ENCODE data around the gene UST. TPM values are rescaled to one million over a fixed set of nuclear protein-coding genes. Genes with fewer than 3 reads are reported as not detected.
"Not testable (repeated sequence)": the region's sequence is repeated elsewhere in the genome, so short reads cannot be mapped to it uniquely, and the experiment has no call there.

Gene UST
- total and polyA plus RNA-seq, 4 donors: 0.24 to 2.7 (median 0.87) TPM

GRCh38 chr6:148848915-148849314, 102.1 kb downstream of the UST start (continued):
- TF ChIP-seq GABPA (IDR thresholded peaks at IDR 0.05 in 1 of 2, conservative IDR thresholded peaks at IDR 0.05 in 1 of 2) (no peak), JUND (IDR thresholded peaks at IDR 0.05) (no peak), RAD21 (IDR thresholded peaks at IDR 0.05) (no peak), CTCF (IDR thresholded peaks at IDR 0.05; ENCODE audit: low read depth, low read length, missing input control) (no peak), SP1 (IDR thresholded peaks at IDR 0.05) (no peak)

DNA sequence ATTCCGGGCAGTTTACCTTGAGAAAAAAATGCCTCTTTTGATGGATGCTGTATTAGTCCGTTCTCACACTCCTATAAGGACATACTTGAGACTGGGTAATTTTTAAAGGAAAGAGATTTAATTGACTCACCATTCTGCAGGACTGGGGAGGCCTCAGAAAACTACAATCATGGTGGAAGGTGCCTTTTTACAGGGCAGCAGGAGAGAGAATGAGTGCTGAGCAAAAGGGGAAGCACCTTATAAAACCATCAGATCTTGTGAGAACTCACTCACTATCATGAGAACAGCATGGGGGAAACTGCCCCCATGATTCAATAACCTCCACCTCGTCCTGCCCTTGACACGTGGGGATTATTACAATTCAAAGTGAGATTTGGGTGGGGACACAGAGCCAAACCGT, 102.6 kb downstream of the UST start:
- H3K9me3 ChIP-seq (ENCODE audit: control insufficient read depth in 4 of 4, low read length in 3 of 4); H3K36me3 ChIP-seq (ENCODE audit: control insufficient read depth in 4 of 4, insufficient read depth in 3 of 4, low read depth in 1 of 4, low read length in 3 of 4); H3K27me3 ChIP-seq (ENCODE audit: control insufficient read depth in 4 of 4, insufficient read depth in 4 of 4, low read length in 3 of 4); H3K4me3 ChIP-seq (ENCODE audit: low read depth in 1 of 3, low read length in 3 of 3); H3K27ac ChIP-seq (ENCODE audit: low read depth in 1 of 2, low read length in 2 of 2); DNase-seq (ENCODE audit: low spot score); H3K4me1 ChIP-seq (ENCODE audit: control insufficient read depth in 4 of 4, insufficient read depth in 4 of 4, low read length in 3 of 4); H3K9ac ChIP-seq (ENCODE audit: low read depth in 1 of 2, low read length in 2 of 2): not testable (repeated sequence)
- 84% methylated on average over 5 of the region's 5 CpGs for WGBS

- Histone ChIP-seq H3K9ac (ENCODE audit: low read depth in 1 of 2, low read length in 2 of 2) (no peak overlapping the region), H3K36me3 (ENCODE audit: control insufficient read depth in 4 of 4, insufficient read depth in 3 of 4, low read depth in 1 of 4, low read length in 3 of 4) (no peaks in the 10 kb centered on the region), H3K4me1 (ENCODE audit: control insufficient read depth in 4 of 4, insufficient read depth in 4 of 4, low read length in 3 of 4) (no peaks in the 10 kb centered on the region), H3K27me3 (ENCODE audit: control insufficient read depth in 4 of 4, insufficient read depth in 4 of 4, low read length in 3 of 4) (peaks cover 0 to 4% (median 0%) of the 10 kb centered on the region in 4 donors), H3K27ac (ENCODE audit: low read depth in 1 of 2, low read length in 2 of 2) (no peak overlapping the region), H3K4me3 (ENCODE audit: low read depth in 1 of 3, low read length in 3 of 3) (no peak overlapping the region), H3K9me3 (ENCODE audit: control insufficient read depth in 4 of 4, low read length in 3 of 4) (no peaks in the 10 kb centered on the region)
- TF ChIP-seq EGR1 (IDR thresholded peaks at IDR 0.05; ENCODE audit: low read depth in 2 of 2) (no peak), RXRA (IDR thresholded peaks at IDR 0.05) (no peak), REST (IDR thresholded peaks at IDR 0.05) (no peak), HNF4A (conservative IDR thresholded peaks at IDR 0.05) (no peak), NR2F2 (IDR thresholded peaks at IDR 0.05) (no peak), CTCF (IDR thresholded peaks at IDR 0.05; ENCODE audit: low read depth, low read length, missing input control) (no peak), TAF1 (conservative IDR thresholded peaks at IDR 0.05) (no peak), HNF4G (IDR thresholded peaks at IDR 0.05) (no peak), GABPA (IDR thresholded peaks at IDR 0.05 in 1 of 2, conservative IDR thresholded peaks at IDR 0.05 in 1 of 2) (no peak), YY1 (IDR thresholded peaks at IDR 0.05) (no peak), JUND (IDR thresholded peaks at IDR 0.05) (no peak), SP1 (IDR thresholded peaks at IDR 0.05) (no peak)
- TF ChIP-seq, protein P1, sequence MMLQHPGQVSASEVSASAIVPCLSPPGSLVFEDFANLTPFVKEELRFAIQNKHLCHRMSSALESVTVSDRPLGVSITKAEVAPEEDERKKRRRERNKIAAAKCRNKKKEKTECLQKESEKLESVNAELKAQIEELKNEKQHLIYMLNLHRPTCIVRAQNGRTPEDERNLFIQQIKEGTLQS (IDR thresholded peaks at IDR 0.05): no peak
- WGBS: 96% methylated on average over 3 of the region's 3 CpGs
- DNase-seq (ENCODE audit: low spot score): no peak
Measured at GRCh38 chr6:148850964-148851363, 104.1 kb downstream of the UST start.
